Measurements from ENCODE around the gene PPP1CA. TPM values are rescaled to one million over a fixed set of nuclear protein-coding genes. Genes with fewer than 3 reads are reported as not detected.

PPP1CA gene
- total RNA-seq, 1 donor, result 169 TPM

DNA sequence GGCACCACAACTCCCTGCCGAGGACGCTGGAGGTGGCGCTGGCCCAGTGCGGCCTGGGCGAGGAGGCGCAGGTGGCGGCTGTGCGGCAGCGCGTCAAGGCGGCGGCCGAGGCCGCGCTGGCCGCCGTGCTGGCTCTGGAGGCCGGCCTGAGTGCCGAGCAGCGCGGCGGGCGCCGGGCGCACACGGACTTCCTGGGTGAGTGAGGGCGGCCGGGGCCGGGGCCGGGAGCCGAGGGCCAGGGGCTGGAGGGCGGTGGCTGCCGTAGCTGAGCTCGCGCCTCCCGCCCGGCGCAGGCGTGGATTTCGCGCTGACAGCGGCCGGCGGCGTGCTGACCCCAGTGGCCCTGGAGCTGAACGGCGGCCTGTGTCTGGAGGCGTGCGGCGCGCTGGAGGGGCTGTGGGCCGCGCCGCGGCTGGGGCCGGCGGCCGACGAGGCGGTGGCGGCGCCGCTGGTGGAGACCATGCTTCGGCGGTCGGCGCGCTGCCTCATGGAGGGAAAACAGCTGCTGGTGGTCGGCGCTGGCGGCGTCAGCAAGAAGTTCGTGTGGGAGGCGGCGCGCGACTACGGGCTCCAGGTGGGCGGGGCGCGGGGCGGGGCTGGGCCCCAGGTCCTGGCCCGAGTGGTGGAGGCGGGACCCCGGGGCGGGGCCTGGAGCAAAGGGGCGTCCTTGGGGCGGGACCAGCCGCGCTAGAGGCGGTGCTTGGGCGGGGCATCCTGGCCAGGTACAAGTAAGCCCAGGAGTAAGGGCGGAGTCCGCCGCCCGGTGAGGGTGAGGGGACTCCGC is 19.2 kb upstream of the PPP1CA start:
- DNase-seq (ENCODE audit: insufficient read length, low spot score, missing footprints), result peak; percentile 100
- peaks cover 3% of the 10 kb centered on the region for H3K4me1 ChIP-seq (ENCODE audit: insufficient read depth, low read length)
- H3K4me2 ChIP-seq (ENCODE audit: insufficient read depth, low read length), result peak overlapping the region; percentile 69
- H4K20me1 ChIP-seq (ENCODE audit: insufficient read depth, low read length), result peaks cover 5% of the 10 kb centered on the region
- peak overlapping the region; percentile 71 for H2AFZ ChIP-seq (ENCODE audit: low read length)
- peak overlapping the region; percentile 75 for H3K4me3 ChIP-seq (ENCODE audit: insufficient read depth, low read length)
- peak overlapping the region; percentile 8 for H3K27ac ChIP-seq (ENCODE audit: low read depth, low read length)
- no peaks in the 10 kb centered on the region for H3K79me2 ChIP-seq (ENCODE audit: insufficient read depth, low read length)
- H3K9me3 ChIP-seq (ENCODE audit: low read depth, low read length), result no peaks in the 10 kb centered on the region
- H3K36me3 ChIP-seq (ENCODE audit: insufficient read depth, low read length), result no peaks in the 10 kb centered on the region
- TF ChIP-seq, protein P1, sequence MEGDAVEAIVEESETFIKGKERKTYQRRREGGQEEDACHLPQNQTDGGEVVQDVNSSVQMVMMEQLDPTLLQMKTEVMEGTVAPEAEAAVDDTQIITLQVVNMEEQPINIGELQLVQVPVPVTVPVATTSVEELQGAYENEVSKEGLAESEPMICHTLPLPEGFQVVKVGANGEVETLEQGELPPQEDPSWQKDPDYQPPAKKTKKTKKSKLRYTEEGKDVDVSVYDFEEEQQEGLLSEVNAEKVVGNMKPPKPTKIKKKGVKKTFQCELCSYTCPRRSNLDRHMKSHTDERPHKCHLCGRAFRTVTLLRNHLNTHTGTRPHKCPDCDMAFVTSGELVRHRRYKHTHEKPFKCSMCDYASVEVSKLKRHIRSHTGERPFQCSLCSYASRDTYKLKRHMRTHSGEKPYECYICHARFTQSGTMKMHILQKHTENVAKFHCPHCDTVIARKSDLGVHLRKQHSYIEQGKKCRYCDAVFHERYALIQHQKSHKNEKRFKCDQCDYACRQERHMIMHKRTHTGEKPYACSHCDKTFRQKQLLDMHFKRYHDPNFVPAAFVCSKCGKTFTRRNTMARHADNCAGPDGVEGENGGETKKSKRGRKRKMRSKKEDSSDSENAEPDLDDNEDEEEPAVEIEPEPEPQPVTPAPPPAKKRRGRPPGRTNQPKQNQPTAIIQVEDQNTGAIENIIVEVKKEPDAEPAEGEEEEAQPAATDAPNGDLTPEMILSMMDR (IDR thresholded peaks at IDR 0.05; ENCODE audit: extremely low read depth, low read depth, low read length), result no peak
- no peaks in the 10 kb centered on the region for H3K27me3 ChIP-seq (ENCODE audit: insufficient read depth, low read length)

DNA sequence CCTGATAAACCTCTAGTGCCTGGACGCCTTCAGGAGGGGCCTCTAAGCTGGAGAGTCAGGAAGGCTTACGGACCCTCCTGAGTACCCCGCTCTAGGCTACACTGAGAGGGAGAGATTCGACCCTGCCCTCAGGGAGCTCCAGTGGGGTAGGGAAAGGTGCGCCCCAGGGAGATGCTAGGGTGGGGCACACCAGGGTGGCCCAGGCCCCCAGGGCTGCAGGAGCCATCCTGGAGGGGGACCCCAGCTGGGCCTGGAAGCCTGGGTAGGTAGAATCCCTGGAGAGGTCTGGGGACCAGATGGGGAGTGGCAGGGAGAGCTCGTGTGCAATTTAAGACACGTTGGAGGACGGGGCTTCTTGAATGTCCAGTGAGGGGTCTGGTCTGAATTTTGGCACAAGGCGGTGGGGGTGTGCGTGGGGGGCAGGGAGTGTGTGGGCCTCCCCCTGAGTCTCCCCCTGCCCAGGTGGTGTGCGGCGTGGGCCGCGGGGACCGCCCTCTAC is 18.5 kb upstream of the PPP1CA start:
- Histone ChIP-seq H3K4me3 (ENCODE audit: insufficient read depth, low read length) (peak overlapping the region; percentile 75), H4K20me1 (ENCODE audit: insufficient read depth, low read length) (peaks cover 5% of the 10 kb centered on the region), H3K79me2 (ENCODE audit: insufficient read depth, low read length) (no peaks in the 10 kb centered on the region), H3K27me3 (ENCODE audit: insufficient read depth, low read length) (peaks cover 1% of the 10 kb centered on the region), H3K9me3 (ENCODE audit: low read depth, low read length) (no peaks in the 10 kb centered on the region), H3K4me2 (ENCODE audit: insufficient read depth, low read length) (peak overlapping the region; percentile 69), H2AFZ (ENCODE audit: low read length) (no peak overlapping the region), H3K27ac (ENCODE audit: low read depth, low read length) (no peak overlapping the region), H3K36me3 (ENCODE audit: insufficient read depth, low read length) (no peaks in the 10 kb centered on the region), H3K4me1 (ENCODE audit: insufficient read depth, low read length) (peaks cover 3% of the 10 kb centered on the region)
- DNase-seq (ENCODE audit: insufficient read length, low spot score, missing footprints), result no peak
- TF ChIP-seq, protein P1 (IDR thresholded peaks at IDR 0.05; ENCODE audit: extremely low read depth, low read depth, low read length), result no peak

DNA sequence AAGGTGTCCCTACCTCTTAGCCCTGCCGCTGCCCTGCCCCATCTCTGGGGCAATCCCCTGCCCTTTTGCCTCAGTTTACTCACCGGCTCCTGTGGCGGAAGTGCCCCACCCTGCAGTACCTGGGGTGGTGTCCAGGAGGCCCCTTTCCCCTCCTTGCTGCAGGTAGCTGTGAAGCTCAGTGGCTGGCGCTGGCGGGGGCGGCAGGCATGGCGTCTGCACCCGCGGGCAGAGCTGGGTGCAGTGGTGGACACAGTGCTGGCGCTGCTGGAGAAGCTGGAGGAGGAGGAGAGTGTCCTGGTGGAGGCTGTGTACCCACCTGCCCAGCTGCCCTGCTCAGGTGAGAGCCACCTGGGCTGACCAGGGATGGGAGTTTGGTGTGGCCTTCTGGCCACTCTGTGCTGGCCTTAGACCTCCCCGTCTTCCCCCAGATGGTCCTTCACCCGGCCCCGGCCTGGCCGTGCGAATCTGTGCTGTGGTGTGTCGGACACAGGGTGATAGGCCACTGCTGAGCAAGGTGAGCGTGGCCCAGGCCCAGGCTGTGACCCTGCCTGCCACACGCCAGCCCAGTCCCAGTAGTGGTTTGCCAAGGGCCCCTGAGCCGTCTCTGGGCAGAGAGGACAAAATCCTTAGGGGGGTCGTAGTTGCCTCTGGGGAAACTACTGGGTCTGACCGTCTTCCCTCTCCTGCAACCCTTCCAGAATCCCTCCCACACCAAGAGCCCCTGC is 17.8 kb upstream of the PPP1CA start:
- no peak overlapping the region for H3K4me3 ChIP-seq (ENCODE audit: insufficient read depth, low read length)
- no peak for DNase-seq (ENCODE audit: insufficient read length, low spot score, missing footprints)
- TF ChIP-seq, protein P1 (IDR thresholded peaks at IDR 0.05; ENCODE audit: extremely low read depth, low read depth, low read length), result no peak
- H3K79me2 ChIP-seq (ENCODE audit: insufficient read depth, low read length), result no peaks in the 10 kb centered on the region
- no peaks in the 10 kb centered on the region for H3K36me3 ChIP-seq (ENCODE audit: insufficient read depth, low read length)
- no peak overlapping the region for H2AFZ ChIP-seq (ENCODE audit: low read length)
- peaks cover 6% of the 10 kb centered on the region for H3K27me3 ChIP-seq (ENCODE audit: insufficient read depth, low read length)
- peaks cover 3% of the 10 kb centered on the region for H3K4me1 ChIP-seq (ENCODE audit: insufficient read depth, low read length)
- no peaks in the 10 kb centered on the region for H3K9me3 ChIP-seq (ENCODE audit: low read depth, low read length)
- no peak overlapping the region for H3K4me2 ChIP-seq (ENCODE audit: insufficient read depth, low read length)
- peaks cover 5% of the 10 kb centered on the region for H4K20me1 ChIP-seq (ENCODE audit: insufficient read depth, low read length)
- H3K27ac ChIP-seq (ENCODE audit: low read depth, low read length), result no peak overlapping the region
